ENCODE measurements around the gene SLC23A1. TPM values are rescaled to one million over a fixed set of nuclear protein-coding genes. Genes with fewer than 3 reads are reported as not detected.

The SLC23A1 gene
- total and polyA plus RNA-seq, 9 of the 15 experiments (the other 6 are each of a cell fraction or from before 2014, with no cell fraction given) = 0.03 to 0.20 (median 0.05) TPM; not detected in 5

DNA sequence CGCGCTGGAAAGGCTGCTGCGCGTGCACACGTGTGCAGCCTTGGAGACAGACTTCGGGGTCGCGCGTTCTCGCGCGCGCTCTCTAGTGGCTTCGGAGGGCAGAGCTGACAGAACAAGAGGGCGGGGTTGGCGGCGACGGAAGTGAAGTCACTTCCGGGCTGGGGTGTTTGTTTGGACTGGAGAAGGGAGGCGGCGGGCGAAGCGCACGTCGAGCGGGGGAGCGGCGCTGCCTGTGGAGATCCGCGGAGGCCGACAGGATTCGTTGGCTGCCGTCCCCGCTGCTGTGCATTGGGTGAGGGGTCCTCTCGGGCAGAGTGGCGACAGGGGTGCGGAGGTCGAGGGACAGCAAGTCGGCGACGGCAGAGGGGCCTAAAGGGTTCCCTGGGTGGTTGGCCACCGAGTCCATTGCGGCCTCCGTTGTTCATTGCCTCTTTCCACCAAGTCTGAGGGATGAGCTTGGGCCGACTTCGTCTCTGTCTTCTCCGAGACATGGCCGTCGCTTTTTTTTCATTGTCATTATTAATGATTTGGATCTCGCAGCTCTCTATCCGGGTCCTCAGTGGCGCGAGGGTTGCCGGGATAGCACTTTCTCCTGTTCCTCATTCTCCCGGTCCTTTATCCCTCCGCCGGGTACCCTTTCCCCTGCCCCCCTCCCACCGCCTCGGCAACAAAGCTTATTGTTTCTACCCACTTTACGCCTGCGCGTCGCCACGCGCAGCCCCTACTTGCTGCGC is 41.2 kb downstream of the SLC23A1 start, which contains the start of gene PAIP2 (continued):
- TF ChIP-seq, protein P1, sequence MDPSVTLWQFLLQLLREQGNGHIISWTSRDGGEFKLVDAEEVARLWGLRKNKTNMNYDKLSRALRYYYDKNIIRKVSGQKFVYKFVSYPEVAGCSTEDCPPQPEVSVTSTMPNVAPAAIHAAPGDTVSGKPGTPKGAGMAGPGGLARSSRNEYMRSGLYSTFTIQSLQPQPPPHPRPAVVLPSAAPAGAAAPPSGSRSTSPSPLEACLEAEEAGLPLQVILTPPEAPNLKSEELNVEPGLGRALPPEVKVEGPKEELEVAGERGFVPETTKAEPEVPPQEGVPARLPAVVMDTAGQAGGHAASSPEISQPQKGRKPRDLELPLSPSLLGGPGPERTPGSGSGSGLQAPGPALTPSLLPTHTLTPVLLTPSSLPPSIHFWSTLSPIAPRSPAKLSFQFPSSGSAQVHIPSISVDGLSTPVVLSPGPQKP (CRISPR knock-in tag; IDR thresholded peaks at IDR 0.05) = no peak
- TF ChIP-seq ZNF134 (CRISPR knock-in tag; conservative IDR thresholded peaks at IDR 0.05) = no peak
- TF ChIP-seq GABPB2 (CRISPR knock-in tag; conservative IDR thresholded peaks at IDR 0.05) = no peak
- TF ChIP-seq, protein P2, sequence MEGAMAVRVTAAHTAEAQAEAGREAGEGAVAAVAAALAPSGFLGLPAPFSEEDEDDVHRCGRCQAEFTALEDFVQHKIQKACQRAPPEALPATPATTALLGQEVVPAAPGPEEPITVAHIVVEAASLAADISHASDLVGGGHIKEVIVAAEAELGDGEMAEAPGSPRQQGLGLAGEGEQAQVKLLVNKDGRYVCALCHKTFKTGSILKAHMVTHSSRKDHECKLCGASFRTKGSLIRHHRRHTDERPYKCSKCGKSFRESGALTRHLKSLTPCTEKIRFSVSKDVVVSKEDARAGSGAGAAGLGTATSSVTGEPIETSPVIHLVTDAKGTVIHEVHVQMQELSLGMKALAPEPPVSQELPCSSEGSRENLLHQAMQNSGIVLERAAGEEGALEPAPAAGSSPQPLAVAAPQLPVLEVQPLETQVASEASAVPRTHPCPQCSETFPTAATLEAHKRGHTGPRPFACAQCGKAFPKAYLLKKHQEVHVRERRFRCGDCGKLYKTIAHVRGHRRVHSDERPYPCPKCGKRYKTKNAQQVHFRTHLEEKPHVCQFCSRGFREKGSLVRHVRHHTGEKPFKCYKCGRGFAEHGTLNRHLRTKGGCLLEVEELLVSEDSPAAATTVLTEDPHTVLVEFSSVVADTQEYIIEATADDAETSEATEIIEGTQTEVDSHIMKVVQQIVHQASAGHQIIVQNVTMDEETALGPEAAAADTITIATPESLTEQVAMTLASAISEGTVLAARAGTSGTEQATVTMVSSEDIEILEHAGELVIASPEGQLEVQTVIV (CRISPR knock-in tag; IDR thresholded peaks at IDR 0.05; ENCODE audit: borderline replicate concordance) = no peak
- TF ChIP-seq, protein P3, sequence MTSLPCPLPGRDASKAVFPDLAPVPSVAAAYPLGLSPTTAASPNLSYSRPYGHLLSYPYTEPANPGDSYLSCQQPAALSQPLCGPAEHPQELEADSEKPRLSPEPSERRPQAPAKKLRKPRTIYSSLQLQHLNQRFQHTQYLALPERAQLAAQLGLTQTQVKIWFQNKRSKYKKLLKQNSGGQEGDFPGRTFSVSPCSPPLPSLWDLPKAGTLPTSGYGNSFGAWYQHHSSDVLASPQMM (CRISPR knock-in tag; IDR thresholded peaks at IDR 0.05) = no peak
- TF ChIP-seq, protein P4, sequence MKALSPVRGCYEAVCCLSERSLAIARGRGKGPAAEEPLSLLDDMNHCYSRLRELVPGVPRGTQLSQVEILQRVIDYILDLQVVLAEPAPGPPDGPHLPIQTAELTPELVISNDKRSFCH (CRISPR knock-in tag; IDR thresholded peaks at IDR 0.05) = no peak
- TF ChIP-seq, protein P4 (tag; IDR thresholded peaks at IDR 0.05) = peak; percentile 86; the same call in 1 of the 2 replicates
- TF ChIP-seq, protein P5, sequence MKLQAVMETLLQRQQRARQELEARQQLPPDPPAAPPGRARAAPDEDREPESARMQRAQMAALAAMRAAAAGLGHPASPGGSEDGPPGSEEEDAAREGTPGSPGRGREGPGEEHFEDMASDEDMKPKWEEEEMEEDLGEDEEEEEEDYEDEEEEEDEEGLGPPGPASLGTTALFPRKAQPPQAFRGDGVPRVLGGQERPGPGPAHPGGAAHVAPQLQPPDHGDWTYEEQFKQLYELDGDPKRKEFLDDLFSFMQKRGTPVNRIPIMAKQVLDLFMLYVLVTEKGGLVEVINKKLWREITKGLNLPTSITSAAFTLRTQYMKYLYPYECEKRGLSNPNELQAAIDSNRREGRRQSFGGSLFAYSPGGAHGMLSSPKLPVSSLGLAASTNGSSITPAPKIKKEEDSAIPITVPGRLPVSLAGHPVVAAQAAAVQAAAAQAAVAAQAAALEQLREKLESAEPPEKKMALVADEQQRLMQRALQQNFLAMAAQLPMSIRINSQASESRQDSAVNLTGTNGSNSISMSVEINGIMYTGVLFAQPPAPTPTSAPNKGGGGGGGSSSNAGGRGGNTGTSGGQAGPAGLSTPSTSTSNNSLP (IDR thresholded peaks at IDR 0.05; ENCODE audit: borderline replicate concordance, low read depth, low read length) = no peak
- TF ChIP-seq, protein P6, sequence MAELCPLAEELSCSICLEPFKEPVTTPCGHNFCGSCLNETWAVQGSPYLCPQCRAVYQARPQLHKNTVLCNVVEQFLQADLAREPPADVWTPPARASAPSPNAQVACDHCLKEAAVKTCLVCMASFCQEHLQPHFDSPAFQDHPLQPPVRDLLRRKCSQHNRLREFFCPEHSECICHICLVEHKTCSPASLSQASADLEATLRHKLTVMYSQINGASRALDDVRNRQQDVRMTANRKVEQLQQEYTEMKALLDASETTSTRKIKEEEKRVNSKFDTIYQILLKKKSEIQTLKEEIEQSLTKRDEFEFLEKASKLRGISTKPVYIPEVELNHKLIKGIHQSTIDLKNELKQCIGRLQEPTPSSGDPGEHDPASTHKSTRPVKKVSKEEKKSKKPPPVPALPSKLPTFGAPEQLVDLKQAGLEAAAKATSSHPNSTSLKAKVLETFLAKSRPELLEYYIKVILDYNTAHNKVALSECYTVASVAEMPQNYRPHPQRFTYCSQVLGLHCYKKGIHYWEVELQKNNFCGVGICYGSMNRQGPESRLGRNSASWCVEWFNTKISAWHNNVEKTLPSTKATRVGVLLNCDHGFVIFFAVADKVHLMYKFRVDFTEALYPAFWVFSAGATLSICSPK (IDR thresholded peaks at IDR 0.05; ENCODE audit: borderline replicate concordance) = no peak; the same call in 1 of the 2 replicates
- TF ChIP-seq, protein P7, sequence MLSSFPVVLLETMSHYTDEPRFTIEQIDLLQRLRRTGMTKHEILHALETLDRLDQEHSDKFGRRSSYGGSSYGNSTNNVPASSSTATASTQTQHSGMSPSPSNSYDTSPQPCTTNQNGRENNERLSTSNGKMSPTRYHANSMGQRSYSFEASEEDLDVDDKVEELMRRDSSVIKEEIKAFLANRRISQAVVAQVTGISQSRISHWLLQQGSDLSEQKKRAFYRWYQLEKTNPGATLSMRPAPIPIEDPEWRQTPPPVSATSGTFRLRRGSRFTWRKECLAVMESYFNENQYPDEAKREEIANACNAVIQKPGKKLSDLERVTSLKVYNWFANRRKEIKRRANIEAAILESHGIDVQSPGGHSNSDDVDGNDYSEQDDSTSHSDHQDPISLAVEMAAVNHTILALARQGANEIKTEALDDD (IDR thresholded peaks at IDR 0.05) = no peak
- no peak for TF ChIP-seq PTRF (tag; IDR thresholded peaks at IDR 0.05)
- TF ChIP-seq, protein P8, sequence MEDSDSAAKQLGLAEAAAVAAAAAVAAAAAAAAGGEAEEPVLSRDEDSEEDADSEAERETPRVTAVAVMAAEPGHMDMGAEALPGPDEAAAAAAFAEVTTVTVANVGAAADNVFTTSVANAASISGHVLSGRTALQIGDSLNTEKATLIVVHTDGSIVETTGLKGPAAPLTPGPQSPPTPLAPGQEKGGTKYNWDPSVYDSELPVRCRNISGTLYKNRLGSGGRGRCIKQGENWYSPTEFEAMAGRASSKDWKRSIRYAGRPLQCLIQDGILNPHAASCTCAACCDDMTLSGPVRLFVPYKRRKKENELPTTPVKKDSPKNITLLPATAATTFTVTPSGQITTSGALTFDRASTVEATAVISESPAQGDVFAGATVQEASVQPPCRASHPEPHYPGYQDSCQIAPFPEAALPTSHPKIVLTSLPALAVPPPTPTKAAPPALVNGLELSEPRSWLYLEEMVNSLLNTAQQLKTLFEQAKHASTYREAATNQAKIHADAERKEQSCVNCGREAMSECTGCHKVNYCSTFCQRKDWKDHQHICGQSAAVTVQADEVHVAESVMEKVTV (CRISPR knock-in tag; IDR thresholded peaks at IDR 0.05) = no peak
- no peak for TF ChIP-seq HMG20A (CRISPR knock-in tag; conservative IDR thresholded peaks at IDR 0.05)
- no peak; a peak in 1 of 4 replicates for TF ChIP-seq FOXA3 (CRISPR knock-in tag; conservative IDR thresholded peaks at IDR 0.05 in 1 of 2, IDR thresholded peaks at IDR 0.05 in 1 of 2)
- TF ChIP-seq RBM22 (IDR thresholded peaks at IDR 0.05; ENCODE audit: low read depth, low read length, poor library complexity, severe bottlenecking) = peak; percentile 68
